Neutrophil (primary cell): ENCODE results near the gene NUP93.

Experiments used
- H3K27ac ChIP-seq: fragments of 200-600 bp; sonication (generic); 2 replicates; pipeline ENCODE4 v1.5.1; 2016; ENCODE audit warnings: mild to moderate bottlenecking, moderate library complexity
- H3K27me3 ChIP-seq: fragments of 200-600 bp; sonication (generic); 2 replicates; pipeline ENCODE4 v1.6.0; 2016; ENCODE audit warnings: mild to moderate bottlenecking
- H3K36me3 ChIP-seq: fragments of 200-600 bp; sonication (generic); 2 replicates; pipeline ENCODE4 v1.5.1; 2017
- H3K4me1 ChIP-seq, 2 experiments: fragments of 200-600 bp in 1 of 2; sonication (generic) in 1 of 2; 1 replicate in 1 of 2; 2 replicates in 1 of 2; pipeline versions ENCODE4 v1.5.1 to v1.6.1; 2013 to 2016; ENCODE audit warnings: low read depth in 1 of 2, low read length in 1 of 2, mild to moderate bottlenecking in 1 of 2, moderate library complexity in 1 of 2; ENCODE audit not compliant: control insufficient read depth in 1 of 2, insufficient read depth in 1 of 2
- H3K4me3 ChIP-seq, 2 experiments: fragments of 200-600 bp in 1 of 2; sonication (generic) in 1 of 2; 1 replicate in 1 of 2; 2 replicates in 1 of 2; pipeline ENCODE4 v1.5.1; 2013 to 2016; ENCODE audit warnings: low read depth in 1 of 2, low read length in 1 of 2, mild to moderate bottlenecking in 1 of 2, moderate library complexity in 1 of 2
- H3K9me3 ChIP-seq: fragments of 200-600 bp; sonication (generic); 2 replicates; pipeline ENCODE4 v1.5.1; 2016
- TF ChIP-seq, protein P1 (sequence below): fragments of 200-600 bp; sonication (generic); IDR thresholded peaks from 2 replicates; pipeline ENCODE4 v1.5.1; 2016; ENCODE audit warnings: antibody characterized with exemption

NUP93 gene

DNA sequence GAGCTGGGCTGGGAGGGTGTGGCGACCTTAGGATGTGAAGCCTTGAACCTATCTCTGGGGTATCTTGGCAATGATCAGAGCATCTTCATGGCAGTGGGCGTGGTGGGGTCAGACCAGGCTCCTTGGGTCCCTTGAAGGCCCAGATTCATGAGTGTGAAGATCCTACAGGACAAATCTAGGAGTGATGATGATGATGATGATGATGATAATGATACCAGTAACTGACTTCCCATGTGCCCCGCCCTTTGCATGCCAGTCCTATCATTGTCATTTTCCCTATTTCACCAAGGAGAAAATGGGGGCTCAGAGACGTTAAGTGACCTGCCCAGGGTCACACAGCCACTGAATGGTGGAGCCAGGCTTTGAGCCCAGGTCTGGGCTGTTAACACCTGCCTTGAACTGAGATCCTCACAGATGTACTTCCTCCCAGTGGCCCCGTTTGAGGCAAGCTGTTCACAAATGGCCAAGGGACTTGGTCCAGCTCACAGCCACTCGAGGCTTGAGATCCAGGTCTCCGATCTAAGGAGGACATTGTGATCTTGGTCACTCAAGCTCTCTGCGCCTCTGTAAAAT, 148.4 kb downstream of the NUP93 start:
- no peaks in the 10 kb centered on the region for H3K36me3 ChIP-seq
- TF ChIP-seq, protein P1, sequence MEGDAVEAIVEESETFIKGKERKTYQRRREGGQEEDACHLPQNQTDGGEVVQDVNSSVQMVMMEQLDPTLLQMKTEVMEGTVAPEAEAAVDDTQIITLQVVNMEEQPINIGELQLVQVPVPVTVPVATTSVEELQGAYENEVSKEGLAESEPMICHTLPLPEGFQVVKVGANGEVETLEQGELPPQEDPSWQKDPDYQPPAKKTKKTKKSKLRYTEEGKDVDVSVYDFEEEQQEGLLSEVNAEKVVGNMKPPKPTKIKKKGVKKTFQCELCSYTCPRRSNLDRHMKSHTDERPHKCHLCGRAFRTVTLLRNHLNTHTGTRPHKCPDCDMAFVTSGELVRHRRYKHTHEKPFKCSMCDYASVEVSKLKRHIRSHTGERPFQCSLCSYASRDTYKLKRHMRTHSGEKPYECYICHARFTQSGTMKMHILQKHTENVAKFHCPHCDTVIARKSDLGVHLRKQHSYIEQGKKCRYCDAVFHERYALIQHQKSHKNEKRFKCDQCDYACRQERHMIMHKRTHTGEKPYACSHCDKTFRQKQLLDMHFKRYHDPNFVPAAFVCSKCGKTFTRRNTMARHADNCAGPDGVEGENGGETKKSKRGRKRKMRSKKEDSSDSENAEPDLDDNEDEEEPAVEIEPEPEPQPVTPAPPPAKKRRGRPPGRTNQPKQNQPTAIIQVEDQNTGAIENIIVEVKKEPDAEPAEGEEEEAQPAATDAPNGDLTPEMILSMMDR = no peak
- no peaks in the 10 kb centered on the region for H3K4me1 ChIP-seq
- no peaks in the 10 kb centered on the region for H3K9me3 ChIP-seq
- no peak overlapping the region for H3K4me3 ChIP-seq
- H3K27me3 ChIP-seq = no peaks in the 10 kb centered on the region
- H3K27ac ChIP-seq = no peak overlapping the region

DNA sequence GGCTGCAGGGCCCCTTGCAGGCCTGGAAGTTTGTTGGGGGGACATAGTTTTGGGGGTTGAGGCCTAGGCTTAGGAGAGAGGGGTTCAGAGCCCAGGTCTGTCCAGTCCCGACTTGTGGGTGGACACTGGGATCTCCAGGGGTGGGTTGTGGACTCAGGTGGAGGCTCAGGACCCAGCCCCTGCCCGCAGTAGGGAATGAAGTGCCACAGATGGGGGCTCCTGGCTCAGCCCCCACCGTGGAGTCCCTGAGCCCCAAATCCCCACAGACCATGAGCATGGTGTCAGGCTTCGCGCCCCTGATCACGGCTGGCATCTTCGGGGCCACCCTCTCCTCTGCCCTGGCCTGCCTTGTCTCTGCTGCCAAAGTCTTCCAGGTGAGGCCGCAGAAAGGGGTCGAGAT, 149.3 kb downstream of the NUP93 start:
- H3K27me3 ChIP-seq = no peaks in the 10 kb centered on the region
- no peaks in the 10 kb centered on the region for H3K4me1 ChIP-seq
- H3K4me3 ChIP-seq = no peak overlapping the region
- no peaks in the 10 kb centered on the region for H3K9me3 ChIP-seq
- no peak overlapping the region for H3K27ac ChIP-seq
- TF ChIP-seq, protein P1 = no peak
- no peaks in the 10 kb centered on the region for H3K36me3 ChIP-seq

DNA sequence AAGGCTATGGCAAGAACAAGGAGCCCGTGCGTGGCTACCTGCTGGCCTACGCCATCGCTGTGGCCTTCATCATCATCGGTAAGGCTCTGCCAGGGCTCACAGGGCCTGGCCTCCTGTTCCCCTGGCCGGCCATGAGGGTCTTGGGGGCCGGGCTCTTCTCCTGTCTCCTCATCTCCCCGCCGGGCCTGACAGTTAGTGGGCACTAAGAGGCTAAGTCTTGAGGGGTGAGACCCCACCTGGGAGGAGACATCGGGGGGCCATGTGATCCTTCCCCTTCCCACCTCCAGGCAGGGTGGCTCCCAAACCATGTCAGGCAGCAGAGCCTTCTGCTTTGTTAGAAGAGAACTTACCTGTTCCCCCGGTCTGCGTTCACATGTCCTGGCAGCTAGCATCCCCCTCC, 150.2 kb downstream of the NUP93 start:
- H3K27ac ChIP-seq = no peak overlapping the region
- no peaks in the 10 kb centered on the region for H3K4me1 ChIP-seq
- TF ChIP-seq, protein P1 = no peak
- no peak overlapping the region for H3K4me3 ChIP-seq
- no peaks in the 10 kb centered on the region for H3K36me3 ChIP-seq
- H3K9me3 ChIP-seq = no peaks in the 10 kb centered on the region
- no peaks in the 10 kb centered on the region for H3K27me3 ChIP-seq

DNA sequence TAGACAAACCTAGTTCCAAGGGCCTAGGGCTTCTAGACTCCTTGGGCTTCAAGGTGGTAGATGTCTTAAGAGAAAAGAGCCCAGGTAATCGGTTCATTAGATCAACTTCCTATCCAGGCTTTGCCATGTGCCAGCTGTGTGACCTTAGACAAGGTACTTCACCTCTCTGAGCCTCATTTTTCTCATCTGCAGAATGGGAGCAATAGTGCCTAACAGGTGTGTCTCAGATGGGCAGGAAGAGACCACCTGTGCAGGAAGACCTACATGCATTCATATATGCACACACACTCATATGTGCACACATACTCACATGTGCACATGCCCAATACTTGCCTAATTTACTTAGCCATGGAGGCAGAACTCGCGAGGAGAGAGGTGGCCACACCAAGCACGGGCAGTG, 150.8 kb downstream of the NUP93 start:
- Histone ChIP-seq H3K4me1 (no peaks in the 10 kb centered on the region), H3K27me3 (no peaks in the 10 kb centered on the region), H3K36me3 (no peaks in the 10 kb centered on the region), H3K27ac (no peak overlapping the region), H3K4me3 (no peak overlapping the region), H3K9me3 (no peaks in the 10 kb centered on the region)
- TF ChIP-seq, protein P1 = no peak

DNA sequence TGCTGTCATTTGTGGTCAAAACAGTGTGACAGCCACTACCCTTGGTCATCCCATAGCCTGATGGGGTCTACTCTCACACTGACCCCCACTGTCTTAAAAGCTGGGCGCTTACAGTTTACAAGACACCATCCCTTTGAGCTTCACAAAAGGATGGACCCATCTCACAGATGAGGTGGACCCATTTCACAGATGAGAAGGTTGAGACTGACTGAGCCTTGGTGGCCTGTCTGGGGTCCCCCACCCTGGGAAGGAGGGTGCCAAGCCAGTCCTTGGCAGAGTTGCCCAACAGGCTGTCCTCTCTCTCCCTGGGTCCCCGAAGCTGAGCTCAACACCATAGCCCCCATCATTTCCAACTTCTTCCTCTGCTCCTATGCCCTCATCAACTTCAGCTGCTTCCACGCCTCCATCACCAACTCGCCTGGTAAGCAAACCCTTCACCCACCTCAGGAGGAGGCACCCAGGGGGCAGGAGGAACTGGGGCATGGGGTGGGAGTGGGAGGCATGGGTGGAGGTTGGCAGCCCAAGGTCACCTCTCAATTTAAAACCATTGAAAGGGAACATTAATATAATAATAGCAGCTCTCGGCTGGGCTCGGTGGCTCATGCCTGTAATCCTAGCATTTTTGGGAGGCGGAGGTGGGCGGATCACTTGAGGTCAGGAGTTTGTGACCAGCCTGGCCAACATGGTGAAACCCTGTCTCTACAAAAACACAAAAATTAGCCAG, 152.3 kb downstream of the NUP93 start:
- H3K9me3 ChIP-seq = no peaks in the 10 kb centered on the region
- no peak overlapping the region for H3K4me3 ChIP-seq
- H3K27me3 ChIP-seq = no peaks in the 10 kb centered on the region
- no peak overlapping the region for H3K27ac ChIP-seq
- TF ChIP-seq, protein P1 = no peak
- no peaks in the 10 kb centered on the region for H3K36me3 ChIP-seq
- no peaks in the 10 kb centered on the region for H3K4me1 ChIP-seq
